Skin epidermis (tissue), 12 donors: Measurements from ENCODE around the gene TMEM145.
"Not testable (repeated sequence)": the region's sequence is repeated elsewhere in the genome, so short reads cannot be mapped to it uniquely, and the experiment has no call there.

Experiments used
- H3K27ac ChIP-seq, 21 experiments: fragments of 200-600 bp; sonication (generic) in 11 of 21; one replicate each; pipeline ENCODE4 v1.5.0; 2020; ENCODE audit warnings: mild to moderate bottlenecking in 3 of 21, inconsistent platforms in 2 of 21, moderate library complexity in 2 of 21
- H3K4me3 ChIP-seq, 7 experiments: fragments of 200-600 bp; sonication (generic) in 2 of 7; one replicate each; pipeline ENCODE4 v1.5.0; 2020; ENCODE audit warnings: inconsistent platforms in 2 of 7, mild to moderate bottlenecking in 2 of 7, moderate library complexity in 1 of 7

The TMEM145 gene

GRCh38 chr19:42313096-42313839, at the start of gene TMEM145:
TMEM145 (plus strand) TSS chr19:42313309; CDS start chr19:42313377, 68 bp downstream.
- Histone ChIP-seq H3K27ac (no peak within 1 kb of the TSS), H3K4me3 (peak within 1 kb of the TSS; percentile 4 to 50 (median 29))

- H3K4me3 ChIP-seq, H3K27ac ChIP-seq: not testable (repeated sequence)
These were observed 47.0 kb upstream of the TMEM145 start for GRCh38 chr19:42266105-42266504.

DNA sequence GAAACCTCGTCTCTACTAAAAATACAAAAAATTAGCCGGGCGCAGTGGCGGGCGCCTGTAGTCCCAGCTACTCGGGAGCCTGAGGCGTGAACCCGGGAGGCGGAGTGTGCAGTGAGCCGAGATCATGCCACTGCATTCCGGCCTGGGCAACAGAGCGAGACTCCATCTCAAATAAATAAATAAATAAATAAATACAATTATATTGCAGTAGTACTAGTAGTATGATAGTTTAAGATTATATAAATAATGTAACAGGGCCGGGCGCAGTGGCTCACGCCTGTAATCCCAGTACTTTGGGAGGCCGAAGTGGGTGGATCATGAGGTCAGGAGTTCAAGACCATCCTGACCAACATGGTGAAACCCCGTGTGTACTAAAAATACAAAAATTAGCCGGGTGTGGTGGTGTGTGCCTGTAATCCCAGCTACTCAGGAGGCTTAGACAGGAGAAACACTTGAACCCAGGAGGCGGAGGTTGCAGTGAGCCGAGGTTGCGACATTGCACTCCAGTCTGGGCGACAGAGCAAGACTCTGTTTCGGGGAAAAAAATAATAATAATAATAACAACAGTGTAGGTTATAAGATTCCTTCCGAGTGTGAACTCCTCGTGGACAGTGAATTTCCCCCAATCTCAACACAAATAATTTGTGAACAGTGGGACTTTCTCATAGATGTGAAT, 46.0 kb upstream of the TMEM145 start:
- peak overlapping the region in 3 of 21 experiments; percentile 58 to 99 (median 92) for H3K27ac ChIP-seq

DNA sequence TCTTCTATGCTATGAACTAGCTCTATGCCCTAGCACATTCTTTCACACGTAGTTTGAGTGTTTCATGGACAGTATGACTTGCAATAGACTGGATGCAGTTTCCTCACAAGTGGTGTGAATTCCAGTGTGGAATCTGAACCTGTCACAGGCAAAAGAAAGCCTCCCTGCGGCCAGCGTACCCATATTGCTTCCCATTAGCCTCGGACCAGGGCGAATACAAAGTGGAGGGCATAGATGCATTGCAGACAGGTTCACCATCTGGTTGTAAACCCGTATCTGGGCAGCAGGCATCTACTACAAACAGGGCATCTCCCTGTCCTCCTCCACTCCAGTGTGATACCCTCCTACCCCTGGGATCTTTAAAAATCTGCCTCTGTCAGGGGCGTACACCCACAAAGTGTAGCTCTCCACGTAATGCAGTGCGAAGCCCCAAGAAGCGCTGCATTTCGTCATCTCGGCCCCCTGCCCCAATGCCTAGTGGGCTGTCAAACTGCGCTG, 45.4 kb upstream of the TMEM145 start:
- Histone ChIP-seq H3K27ac (peak overlapping the region in 20 of 21 experiments; percentile 8 to 100 (median 97)), H3K4me3 (peak overlapping the region; percentile 44 to 71 (median 56))

More for the DNA sequence above, 46.0 kb upstream of the TMEM145 start:
- H3K4me3 ChIP-seq: not testable (repeated sequence)

DNA sequence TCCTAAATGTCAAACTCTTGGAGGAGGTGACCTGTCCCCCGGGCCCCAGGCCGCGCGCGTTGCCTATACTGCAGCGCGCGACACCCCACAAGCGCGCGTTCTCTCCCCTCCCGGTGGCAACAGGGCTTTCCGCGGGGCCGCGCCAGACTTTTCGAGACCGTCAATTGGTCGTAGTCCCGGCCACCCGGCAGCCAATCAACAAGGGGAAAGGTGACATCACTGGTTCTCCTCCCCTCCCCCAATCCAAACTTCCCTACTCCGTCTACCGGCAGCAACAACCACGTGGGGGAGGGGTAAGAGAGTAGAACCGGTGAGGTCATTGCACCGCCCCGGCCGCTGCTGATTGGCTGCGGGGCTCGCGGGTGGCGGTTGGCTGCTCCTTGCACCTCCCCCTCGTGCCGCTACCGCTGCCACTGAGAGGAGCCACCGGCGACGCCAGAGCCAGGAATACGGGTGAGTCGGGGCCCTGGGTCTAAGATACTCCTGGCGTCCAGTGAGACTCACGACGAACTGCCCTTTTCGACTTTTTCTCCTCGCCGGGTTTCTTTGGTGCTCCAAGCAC, 44.9 kb upstream of the TMEM145 start:
- Histone ChIP-seq H3K4me3 (peak overlapping the region; percentile 44 to 71 (median 56)), H3K27ac (peak overlapping the region; percentile 84 to 100 (median 97))

- peak within 1 kb of the TSS; percentile 90 to 100 (median 97) for H3K27ac ChIP-seq
These were observed 44.2 kb upstream of the TMEM145 start, which contains the start of gene CIC for GRCh38 chr19:42268704-42269477. CIC (plus strand) TSS chr19:42269252; CDS start chr19:42271784, 2,532 bp downstream.

GRCh38 chr19:42269478-42270345, 43.4 kb upstream of the TMEM145 start:
- H3K27ac ChIP-seq: peak overlapping the region; percentile 74 to 98 (median 94)
- peak overlapping the region; percentile 51 to 76 (median 57) for H3K4me3 ChIP-seq

More at GRCh38 chr19:42268704-42269477, 44.2 kb upstream of the TMEM145 start, which contains the start of gene CIC:
- peak within 1 kb of the TSS; percentile 51 to 76 (median 62) for H3K4me3 ChIP-seq

DNA sequence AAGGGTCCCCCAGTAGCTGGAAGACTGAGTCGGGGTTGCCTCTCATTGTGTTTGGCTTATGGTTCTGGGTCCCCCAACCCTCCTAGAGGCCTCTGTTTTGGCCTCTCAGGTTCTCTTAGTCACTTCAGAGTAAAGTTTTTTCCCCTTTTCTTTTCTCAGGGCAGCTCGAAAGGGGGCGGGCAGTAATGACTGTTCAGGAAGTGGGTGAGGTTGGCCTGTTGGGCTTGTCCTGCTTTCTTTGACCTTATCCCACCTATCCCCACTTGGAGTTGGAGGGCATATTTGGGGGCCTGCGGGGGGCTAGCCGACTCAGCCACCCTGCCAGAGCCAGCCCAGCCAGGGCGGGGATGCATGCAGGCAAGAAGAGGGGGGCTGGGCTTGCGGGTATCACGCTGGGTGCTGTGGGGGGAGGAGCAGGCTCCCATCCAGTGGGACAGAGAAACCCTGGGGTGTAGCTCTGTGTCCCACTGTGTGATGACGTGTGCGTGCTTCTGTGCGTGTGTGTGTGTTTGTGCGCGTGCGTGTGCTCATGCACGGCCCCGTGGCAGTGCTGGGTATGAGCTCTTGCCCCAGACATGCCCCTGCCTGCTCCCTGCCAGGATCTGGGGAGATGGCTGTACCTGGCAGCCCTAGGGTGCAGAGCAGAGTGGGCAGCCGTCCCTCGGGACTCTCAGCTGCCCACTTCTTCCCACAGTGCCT, 42.6 kb upstream of the TMEM145 start:
- peak overlapping the region; percentile 74 to 98 (median 94) for H3K27ac ChIP-seq
- peak overlapping the region; percentile 51 to 76 (median 57) for H3K4me3 ChIP-seq

DNA sequence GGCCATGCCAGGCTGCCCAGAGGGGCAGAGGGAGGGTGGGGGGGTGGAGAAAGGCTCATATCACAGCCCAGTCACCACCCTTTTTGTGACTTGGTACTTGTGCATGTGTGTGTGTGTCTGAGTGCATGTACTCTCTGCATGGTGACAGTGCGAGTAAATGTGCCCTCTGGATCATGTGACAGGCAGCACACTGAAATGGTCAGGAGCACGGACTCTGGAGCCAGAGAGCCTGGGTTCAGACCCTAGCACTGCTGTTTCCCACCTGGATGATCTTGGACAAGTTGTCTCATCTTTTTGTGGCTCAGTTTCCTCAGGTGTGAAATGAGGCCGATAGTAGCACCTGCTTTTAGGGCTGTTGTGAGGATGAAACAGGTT, 42.1 kb upstream of the TMEM145 start:
- Histone ChIP-seq H3K27ac (peak overlapping the region in 20 of 21 experiments; percentile 83 to 98 (median 94)), H3K4me3 (peak overlapping the region; percentile 51 to 76 (median 57))

- peak overlapping the region in 14 of 21 experiments; percentile 47 to 98 (median 96) for H3K27ac ChIP-seq
- no peak overlapping the region for H3K4me3 ChIP-seq
These were observed 41.1 kb upstream of the TMEM145 start for GRCh38 chr19:42271861-42272534.

DNA sequence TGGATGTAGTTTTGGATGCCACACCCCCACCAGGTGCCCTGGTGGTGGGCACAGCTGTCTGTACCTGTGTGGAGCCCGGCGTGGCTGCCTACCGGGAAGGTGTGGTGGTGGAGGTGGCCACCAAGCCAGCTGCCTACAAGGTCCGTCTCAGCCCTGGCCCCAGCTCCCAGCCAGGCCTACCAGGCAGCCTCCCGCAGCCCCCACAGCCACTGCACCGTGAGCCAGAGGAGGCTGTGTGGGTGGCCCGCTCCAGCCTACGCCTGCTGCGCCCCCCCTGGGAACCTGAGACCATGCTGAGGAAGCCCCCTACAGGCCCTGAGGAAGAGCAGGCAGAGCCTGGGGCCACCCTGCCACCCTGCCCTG, 40.6 kb upstream of the TMEM145 start:
- peak overlapping the region in 7 of 21 experiments; percentile 8 to 95 (median 47) for H3K27ac ChIP-seq
- H3K4me3 ChIP-seq: no peak overlapping the region

GRCh38 chr19:42272989-42273406, 40.1 kb upstream of the TMEM145 start:
- peak overlapping the region in 4 of 21 experiments; percentile 8 to 55 (median 40) for H3K27ac ChIP-seq
- H3K4me3 ChIP-seq: no peak overlapping the region

DNA sequence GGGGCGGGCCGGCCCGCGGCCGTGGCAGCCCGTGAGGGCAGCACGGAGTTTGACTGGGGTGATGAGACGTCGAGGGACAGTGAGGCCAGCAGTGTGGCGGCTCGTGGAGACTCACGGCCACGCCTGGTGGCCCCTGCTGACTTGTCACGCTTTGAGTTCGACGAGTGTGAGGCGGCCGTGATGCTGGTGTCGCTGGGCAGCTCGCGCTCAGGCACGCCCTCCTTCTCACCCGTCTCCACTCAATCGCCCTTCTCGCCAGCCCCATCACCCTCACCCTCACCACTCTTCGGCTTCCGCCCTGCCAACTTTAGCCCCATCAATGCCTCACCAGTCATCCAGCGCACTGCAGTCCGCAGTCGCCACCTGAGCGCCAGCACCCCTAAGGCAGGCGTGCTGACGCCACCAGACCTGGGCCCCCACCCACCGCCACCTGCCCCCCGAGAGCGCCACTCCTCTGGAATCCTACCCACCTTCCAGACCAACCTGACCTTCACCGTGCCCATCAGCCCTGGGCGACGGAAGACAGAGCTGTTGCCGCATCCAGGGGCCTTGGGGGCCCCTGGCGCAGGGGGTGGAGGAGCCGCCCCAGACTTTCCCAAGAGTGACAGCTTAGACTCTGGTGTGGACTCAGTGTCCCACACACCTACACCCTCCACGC, 39.6 kb upstream of the TMEM145 start:
- Histone ChIP-seq H3K27ac (peak overlapping the region in 3 of 21 experiments; percentile 8 to 47 (median 24)), H3K4me3 (no peak overlapping the region)

DNA sequence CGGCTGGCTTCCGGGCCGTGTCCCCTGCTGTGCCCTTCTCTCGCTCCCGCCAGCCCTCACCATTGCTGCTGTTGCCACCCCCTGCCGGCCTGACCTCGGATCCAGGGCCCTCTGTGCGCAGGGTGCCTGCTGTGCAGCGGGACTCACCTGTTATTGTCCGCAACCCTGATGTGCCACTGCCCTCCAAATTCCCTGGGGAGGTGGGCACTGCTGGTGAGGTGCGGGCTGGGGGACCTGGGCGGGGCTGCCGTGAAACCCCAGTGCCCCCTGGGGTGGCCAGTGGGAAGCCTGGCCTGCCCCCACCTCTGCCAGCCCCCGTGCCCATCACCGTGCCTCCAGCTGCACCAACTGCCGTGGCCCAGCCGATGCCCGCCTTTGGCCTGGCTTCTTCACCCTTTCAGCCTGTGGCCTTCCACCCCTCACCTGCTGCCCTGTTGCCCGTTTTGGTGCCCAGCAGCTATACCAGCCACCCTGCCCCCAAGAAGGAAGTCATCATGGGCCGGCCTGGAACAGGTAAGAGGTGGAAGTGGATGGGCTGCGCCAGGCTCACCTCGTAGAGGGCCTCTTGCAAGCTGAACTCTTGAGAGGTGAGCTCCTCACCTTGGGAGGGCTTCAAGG, 38.9 kb upstream of the TMEM145 start:
- peak overlapping the region in 3 of 21 experiments; percentile 13 to 24 (median 20) for H3K27ac ChIP-seq
- H3K4me3 ChIP-seq: no peak overlapping the region

DNA sequence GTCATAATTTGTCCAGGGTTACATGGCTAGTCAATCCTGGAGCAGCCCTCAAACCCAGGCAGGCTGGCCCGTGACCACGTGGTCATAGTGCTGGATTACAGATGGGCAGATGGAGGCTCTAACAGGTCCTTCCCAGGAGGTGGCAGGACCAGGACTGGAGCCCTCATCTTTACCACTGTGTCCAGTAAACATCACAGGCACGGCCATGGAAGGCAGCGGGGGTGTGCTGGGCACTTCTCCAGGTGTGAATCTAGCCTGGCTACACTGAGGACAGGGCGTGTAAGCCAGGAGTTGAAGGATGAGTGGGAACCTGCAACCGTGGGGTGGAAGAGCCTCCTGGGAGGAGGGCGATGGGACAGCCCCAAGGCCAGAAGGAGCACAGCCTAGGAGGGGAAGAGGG, 38.0 kb upstream of the TMEM145 start:
- H3K4me3 ChIP-seq: no peak overlapping the region
- peak overlapping the region in 6 of 21 experiments; percentile 12 to 97 (median 88) for H3K27ac ChIP-seq

DNA sequence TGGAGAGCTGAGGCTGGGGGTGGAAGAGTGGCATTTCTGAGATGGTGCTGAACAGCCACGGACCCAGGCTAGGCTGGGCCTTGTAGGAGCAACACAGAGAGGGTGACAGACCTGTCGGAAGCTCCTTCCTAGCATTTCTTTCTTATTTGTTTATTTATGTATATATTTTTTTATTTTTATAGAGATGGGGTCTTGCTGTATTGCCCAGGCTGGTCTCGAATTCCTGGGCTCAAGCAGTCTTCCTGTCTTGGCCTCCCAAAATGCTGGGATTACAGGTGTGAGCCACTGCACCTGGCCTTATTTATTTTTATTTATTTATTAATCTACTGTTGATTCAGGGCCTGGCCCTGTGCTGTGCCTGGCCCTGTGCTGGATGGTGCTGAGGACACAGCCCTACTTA, 37.6 kb upstream of the TMEM145 start:
- Histone ChIP-seq H3K4me3 (no peak overlapping the region), H3K27ac (peak overlapping the region in 8 of 21 experiments; percentile 12 to 97 (median 92))
